G401.6 (cell line): ENCODE measurements around the gene PTGR2.
"Not testable (repeated sequence)": the region's sequence is repeated elsewhere in the genome, so short reads cannot be mapped to it uniquely, and the experiment has no call there.

ENCODE experiments used
- FAIRE-seq: peaks from 2 replicates; lab custom pipeline; 2012; peaks lifted over from hg19 to GRCh38; lab: Jason Lieb, UNC

Gene PTGR2

DNA sequence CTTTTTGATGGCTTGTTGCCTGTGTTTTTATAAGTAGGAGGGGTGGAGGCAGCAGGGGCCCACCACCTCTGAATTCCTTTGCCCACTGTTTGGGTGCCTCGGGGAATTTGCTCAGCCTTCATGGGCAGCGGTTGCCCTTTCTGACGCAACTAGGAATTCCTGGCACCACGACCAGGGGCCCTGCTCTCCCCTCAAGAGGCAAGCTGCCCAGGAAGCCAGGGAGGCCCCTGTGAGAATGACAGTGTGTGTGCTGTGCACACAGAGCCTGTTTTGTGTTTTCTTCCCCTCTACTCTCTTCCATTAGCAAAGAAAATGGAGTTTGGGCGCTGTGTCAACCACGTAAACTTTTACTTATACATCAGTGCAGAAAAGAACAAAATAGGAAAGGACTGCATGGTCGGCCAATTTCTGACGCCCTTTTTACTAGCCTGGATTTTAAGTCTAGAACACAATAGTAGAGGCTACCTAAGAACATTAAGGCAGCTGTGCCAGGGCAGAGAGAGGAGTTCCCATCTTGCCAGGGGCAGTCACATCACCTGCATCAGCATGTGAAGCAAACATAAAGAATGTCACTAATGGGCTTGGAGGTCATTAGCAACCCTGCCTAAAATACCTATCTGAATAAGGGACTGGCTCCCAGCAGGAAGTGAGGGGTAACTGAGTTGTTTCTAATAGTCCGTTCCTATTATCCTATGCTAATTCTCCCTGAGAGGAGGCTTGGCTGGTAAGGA lies 17.9 kb upstream of the PTGR2 start:
- FAIRE-seq: no peak

DNA sequence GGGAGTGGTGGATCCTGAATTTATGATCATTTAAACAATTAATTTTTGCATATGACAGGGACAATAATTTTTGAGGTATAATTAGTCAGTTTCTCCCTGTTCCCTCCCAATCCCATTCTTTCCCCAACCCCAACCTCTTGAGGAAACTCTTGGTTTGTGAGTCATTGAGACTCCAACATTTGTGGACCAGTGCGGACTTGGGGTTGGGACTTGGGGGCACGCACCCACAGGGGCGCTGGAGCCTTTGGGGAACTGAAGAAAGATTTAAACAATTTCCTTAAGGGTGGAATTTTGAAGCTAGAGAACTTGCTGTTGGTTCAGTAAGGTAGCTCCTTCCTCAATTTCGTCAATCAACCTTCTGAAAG lies 17.4 kb upstream of the PTGR2 start:
- no peak for FAIRE-seq

DNA sequence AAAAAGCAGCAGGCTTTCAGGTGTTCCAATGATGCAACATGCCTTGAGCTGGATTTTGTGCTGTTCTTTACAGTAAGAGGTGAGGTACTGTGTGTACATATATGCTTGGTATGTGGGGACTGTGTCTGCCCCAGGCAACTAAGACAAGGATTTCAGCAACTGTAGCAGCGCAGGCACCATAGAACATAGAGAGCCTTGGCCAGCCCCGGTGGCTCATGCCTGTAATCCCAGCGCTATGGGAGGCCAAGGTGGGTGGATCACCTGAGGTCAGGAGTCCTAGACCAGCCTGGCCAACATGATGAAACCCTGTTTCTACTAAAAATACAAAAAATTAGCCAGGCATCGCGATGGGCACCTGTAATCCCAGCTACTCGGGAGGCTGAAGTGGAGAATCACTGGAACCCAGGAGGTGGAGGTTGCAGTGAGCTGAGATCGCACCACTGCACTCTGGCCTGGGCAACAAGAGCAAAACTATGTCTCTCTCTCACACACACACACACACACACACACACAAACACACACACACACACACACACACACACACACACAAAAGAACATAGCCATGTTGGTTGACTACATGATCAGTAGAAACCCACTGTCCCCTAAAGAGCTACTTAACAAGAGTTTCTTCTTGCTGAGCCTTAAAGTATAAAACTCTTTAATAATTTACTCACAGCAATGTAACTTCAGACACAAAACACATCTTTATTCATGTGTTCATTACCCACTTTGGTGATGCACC lies 13.2 kb upstream of the PTGR2 start:
- FAIRE-seq: not testable (repeated sequence)

DNA sequence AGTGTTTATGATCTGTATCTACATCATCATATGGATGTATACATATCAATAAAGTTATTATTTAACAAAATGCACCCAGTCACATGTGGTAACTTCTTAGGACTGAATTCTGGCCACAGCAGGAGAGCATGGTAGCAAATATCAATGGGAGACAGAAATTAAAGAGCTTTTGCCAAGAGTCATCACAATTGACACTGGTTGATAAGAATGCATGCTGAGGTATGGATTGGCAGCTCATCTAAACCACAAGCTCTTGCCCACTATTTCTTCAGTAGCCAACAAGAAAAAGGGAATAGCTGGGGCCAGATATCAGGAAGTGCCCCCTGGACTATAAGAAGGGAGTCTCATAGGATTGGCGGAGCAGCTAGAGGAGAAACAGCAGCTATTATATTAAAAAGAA lies 9.4 kb upstream of the PTGR2 start:
- FAIRE-seq: no peak

DNA sequence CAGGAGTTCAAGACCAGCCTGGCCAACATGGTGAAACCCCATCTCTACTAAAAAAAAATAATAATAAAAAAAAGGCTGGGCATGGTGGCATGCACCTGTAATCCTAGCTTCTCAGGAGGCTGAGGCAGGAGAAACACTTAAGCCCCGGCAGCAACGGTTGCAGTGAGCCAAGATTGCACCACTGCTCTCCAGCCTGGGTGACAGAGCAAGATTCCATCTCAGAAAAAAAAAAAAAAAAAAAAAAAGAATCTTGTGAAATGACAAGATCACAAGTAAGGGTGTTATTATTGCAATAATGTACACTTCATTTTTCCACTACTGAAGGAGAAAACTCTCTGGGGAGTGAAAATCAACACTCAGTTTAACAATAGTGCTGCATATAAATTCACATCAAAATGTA lies 8.8 kb upstream of the PTGR2 start:
- FAIRE-seq: no peak

DNA sequence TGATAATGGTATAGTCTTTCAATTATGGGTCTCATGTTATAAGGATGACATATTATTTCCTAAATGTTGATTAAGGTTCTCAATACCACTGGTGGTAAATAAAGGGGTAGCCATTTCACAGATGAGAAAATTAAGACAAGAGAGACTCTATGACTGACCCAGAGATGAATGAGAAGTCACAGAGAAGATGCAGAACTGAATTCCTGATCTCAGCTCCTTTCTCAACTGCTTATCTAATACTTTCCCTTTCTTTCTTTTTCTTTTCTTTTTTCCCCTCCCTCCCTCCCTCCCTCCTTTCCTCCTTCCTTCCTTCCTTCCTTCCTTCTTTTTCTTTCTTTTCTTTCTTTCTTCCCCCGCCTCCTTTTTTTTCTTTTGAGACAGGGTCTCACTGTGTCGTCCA lies 8.3 kb upstream of the PTGR2 start:
- no peak for FAIRE-seq

DNA sequence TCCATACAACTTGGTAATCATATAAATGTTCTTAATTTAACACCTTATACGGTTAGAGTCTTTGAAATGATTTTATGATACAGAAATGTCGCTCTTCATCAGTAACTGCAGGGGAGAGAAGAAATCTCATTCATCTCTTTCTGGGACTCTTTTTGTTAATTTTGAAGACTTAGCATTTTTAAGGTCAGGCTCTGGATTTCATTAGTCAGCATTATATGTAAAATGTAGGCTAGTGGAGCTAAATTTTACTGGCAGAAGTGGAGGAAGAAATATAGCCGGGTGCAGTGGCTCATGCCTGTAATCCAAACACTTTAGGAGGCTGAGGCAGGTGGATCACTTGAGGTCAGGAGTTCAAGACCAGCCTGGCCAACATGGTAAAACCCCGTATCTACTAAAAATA lies 4.7 kb upstream of the PTGR2 start:
- FAIRE-seq: no peak

DNA sequence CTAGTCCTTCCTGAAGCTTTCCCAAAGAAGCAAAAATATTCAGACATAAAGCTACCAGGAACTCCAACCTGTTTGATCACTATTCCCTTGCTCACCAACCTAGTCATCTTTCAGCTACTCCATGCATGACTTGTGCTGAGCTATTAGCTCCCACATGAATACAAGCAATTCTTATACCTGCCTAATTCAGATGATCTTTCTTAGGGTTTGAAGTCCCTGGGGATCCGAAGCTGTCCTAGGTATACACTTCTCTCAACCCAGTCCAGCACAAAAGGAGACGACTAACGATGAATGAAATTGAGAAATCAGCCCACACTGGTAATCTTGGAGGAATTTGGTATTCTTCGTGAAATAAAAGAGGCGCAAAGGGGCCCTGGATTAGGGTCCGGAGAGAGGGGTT lies 631 bp upstream of the PTGR2 start:
- peak; percentile 34 for FAIRE-seq

DNA sequence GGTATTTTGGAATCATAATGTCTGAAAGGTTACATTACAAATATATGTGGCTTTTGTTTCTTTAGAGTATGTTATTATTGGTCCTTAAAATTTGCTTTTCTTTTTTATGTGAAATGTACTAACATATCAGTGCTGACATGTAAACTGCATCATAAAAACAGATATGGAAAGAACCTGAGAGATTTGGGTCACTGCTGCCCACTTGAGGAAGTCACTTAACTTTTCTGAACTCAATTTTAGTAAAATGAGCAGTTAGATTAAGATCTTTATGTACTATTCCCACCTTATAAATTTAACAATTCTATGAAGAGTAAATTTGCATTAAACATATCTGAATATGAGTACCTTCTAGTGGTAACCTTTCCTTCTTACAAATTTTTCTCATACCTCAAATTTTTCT lies 7.5 kb downstream of the PTGR2 start:
- FAIRE-seq: no peak

DNA sequence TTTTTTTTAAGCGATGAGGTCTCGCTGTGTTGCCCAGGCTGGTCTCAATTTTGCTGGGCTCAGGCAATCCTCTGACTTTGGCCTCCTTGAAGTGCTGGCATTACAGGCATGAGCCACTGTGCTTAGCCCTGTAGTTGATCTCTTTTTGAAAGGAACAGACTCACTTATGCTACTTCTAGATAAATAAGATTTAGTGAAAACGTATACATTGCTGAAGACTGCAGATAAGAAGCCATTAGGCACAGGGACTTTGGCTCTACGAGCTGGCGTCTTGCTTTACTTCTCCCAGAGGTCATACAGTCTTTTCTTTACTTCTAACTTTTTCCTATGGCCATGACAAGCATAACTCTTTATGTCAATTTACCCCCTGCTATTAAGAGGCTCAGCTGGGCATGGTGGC lies 9.4 kb downstream of the PTGR2 start:
- no peak for FAIRE-seq

DNA sequence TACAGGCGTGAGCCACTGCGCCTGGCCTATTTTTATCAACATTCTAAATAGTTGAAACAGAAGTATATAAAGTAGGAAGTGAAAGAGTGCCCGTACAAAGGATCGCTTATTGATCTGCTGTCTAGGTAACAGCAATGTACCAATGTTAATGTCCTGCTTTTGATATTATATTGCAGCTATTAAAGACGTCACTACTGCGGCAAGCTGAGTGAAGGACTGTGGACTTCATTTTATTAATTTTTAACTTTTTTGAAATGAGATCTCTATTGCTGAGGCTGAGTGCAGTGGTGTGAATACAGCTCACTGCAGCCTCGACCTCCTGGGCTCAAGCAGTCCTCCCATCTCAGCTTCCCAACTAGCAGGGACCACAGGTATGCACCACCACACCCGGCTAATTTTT lies 10.8 kb downstream of the PTGR2 start:
- FAIRE-seq: no peak

DNA sequence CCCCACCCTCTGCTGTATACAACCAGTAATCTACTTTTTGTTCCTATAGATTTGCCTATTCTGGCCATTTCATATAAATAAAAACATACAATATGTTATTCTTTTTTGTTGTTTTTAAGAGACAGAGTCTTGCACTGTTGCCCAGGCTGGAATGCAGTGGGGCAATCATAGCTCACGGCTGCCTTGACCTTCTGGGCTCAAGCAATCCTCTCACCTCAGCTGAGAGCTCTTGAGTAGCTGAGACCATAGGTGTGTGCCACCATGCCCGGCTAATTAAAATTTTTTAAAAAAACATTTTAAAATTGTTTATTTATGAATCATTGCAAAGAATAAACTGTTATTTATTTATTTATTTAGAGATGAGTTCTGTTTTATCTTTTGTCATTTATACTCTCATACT lies 11.6 kb downstream of the PTGR2 start:
- no peak for FAIRE-seq

DNA sequence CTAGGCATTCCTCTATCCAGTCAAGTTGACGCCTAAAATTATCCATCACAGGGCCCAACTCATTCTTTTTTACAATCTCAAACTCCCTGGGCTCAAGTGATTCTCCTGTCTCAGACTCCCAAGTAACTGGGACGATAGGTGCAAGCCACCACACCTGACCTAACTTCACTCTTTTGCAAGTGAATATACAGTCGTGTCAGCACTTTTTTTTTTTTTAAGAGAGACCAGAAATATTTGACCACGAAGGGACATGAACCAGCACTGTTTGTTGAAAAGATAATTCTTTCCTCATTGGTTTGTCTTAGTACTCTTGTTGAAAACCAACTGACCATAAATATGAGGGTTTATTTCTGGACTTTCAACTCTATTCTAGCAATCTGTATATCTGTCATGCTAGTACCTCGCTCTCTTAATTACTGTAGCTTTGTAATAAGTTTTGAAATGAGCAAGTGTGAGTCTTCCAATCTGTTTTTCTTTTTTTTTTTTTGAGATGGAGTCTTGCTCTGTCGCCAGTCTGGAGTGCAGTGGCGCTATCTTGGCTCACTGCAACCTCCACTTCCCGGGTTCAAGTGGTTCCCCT lies 14.0 kb downstream of the PTGR2 start:
- FAIRE-seq: no peak

DNA sequence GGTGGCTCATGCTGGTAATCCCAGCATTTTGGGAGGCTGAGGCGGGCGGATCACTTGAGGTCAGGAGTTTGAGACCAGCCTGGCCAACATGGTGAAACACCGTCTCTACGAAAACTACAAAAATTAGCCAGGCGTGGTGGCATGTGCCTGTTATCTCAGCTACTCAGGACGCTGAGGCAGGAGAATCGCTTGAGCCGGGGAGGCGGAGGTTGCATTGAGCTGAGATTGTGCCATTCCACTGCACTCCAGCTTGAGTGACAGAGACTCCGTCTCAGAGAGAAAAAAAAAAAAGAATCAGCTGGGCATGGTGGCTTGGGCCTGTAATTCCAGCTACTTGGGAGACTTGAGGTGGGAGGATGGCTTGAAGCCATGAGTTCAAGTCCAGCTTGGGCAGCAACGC lies 18.1 kb downstream of the PTGR2 start:
- not testable (repeated sequence) for FAIRE-seq

DNA sequence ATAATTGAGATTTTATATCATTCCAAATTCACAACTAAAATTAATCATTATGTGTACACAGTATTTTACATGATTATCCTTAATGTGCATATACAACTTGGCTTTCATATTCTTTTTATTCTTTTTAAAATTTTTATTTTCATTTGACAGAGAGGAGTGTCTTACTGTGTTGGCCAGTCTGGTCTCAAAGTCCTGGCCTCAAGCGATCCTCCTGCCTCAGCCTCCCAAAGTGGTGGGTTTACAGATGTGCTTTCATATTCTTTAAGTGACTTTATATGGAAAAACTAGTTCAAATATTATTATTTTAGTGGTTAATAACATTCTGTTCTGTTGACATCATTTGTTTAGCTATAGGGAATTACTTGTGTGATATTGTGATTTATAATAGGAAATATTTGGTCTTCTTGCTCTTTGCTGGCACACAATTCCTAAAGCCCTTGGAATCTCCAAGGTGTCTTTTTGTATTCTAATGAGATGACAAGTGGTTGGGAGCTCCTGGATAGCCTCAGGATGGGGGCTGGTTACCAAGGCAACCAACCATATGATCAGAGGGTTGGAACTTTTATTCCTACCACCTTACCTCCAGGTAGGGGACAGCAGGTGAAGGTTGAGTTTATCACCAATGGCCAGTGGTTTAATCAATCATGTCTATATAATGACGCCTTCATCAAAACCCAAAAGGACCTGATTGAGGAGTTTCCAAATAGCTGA lies 19.0 kb downstream of the PTGR2 start:
- FAIRE-seq: no peak

DNA sequence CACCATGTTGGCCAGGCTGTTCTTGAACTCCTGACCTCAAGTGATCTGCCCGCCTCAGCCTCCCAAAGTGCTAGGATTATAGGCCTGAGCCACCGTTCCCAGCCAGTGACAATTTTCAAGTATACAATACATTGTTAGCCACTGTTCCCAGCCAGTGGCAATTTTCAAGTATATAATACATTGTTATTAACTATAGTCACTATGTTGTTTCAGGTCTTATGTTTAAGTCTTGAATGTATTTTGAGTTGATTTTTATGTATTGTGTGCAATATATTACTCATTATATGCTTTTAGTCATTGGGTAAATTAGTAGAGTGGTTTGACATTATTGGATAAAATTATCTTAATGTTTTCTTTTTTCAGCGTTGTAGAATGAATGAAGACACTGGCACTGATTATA lies 22.0 kb downstream of the PTGR2 start:
- no peak for FAIRE-seq

DNA sequence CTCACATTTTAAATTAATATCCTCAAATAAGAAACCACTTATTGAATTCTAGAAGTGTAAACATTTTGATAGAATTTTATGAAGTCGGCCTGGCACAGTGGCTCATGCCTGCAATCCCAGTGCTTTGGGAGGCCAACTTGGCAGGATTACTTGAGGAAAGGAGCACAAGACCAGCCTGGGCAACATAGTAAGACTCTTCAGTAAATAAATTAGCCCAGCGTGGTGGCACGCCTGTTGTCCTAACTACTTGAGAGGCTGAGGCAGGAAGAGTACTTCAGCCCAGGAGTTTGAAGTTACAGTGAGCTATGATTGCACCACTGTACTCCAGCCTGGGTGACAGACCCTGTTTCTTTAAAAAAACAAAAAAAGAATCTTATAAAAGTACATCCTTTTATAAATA lies 26.2 kb downstream of the PTGR2 start:
- no peak for FAIRE-seq

DNA sequence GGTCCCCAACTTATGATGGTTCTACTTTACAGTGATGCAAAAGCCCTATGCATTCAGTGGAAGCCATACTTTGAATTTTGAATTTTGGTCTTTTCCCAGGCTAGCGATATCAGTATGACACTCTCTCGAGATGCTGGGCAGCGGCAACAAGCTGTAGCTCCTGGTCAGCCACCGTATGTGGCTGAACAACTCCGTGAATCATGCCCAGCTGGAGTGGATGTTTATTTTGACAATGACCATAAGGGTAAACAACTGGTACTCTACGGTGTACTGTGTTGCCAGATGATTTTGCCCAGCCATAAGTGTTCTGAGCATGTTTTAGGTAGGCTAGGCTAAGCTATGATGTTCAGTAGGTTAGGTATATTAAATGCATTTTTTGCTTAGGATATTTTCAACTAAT lies 26.8 kb downstream of the PTGR2 start:
- no peak for FAIRE-seq

DNA sequence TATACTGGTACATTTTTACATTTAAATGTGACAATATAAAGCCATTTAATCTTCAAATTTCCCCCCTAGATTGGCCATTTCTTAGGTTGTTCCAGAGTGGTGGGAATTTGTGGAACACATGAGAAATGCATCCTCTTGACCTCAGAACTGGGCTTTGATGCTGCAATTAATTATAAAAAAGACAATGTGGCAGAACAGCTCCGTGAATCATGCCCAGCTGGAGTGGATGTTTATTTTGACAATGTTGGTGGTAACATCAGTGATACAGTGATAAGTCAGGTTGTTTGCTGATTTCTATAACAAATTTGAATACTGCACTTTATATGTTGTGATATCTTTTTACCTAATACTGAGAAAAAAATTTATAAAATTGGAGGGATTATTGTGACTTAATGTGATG lies 27.4 kb downstream of the PTGR2 start:
- FAIRE-seq: no peak

DNA sequence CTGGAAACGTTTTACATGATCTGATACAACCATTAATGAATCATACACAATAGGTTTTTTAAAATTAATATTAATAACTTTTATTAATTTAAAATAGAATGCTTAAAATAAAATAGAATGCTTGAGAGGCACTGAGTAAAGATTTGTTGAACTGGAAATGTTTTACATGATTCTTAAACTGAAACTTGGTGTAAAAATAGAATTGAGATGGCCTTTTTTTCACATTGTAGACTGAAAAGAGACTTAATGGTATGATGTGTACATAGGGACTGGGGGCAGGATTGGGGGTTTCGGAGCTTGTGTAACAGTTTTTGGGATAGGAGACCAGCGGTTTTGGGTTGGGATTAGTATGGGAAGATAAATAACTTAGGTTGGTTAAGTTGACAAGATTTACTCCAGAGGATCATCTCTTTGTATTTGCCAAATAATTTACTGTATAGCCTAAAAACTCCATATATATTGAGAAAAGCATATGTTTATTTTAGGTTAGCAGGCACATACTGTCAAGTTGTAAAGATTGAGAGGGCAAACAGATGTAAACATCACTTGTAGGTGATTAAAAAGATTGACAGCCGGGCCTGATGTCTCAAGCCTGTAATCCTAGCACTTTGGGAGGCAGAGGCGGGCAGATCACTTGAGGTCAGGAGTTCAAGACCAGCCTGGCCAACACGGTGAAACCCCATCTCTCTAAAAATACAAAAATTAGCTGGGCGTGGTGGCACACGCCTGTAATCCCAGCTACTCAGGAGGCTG lies 33.0 kb downstream of the PTGR2 start:
- FAIRE-seq: peak; percentile 89

DNA sequence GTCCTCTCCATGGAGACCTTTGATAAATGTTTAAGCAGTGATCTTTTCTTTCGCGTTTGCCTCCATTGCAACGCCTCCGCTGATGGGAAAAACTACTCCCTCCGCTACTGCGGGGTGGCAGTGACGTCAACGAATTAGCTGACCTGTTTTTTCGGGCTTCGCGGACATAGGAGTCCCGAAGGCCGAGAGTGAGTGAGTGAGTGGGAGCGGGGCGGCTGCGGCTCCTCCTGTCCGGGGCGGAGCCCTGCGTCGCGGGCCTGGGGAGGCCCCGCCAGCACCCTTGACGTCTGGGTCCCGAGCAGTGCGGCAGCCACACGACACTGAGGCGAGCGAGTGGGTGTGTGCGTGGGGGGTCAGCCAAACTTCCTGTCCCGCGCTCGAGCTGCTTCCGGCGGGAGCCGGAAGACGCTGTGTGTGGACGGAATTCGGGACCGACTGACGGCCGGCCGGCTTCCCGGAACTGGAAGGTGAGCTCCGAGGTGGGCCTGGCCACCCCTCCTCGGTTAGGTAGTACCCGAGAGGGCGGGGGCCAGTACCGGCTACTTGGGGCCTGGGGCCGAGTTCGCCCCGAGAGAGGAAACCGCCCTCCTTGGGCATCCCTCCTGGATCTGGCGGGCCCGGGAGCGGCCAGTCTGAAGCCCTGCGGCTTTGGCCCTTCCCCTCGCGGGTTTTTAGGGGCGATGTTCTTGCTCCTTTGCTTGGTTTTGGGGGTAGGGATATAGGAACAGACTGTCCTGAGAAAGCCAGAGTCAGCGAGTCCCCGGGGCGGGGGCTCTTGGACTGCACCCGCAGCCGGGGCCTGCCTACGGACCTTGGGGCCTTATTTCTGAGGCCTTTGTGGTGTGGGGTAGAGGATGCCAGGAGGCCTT lies 35.1 kb downstream of the PTGR2 start, which contains the start of gene ZNF410:
Gene ZNF410 (plus strand): TSS at position 411 of the 869 bp plus-strand sequence. CDS start 5,317 bp downstream, outside the sequence.
- peak; percentile 96 for FAIRE-seq

DNA sequence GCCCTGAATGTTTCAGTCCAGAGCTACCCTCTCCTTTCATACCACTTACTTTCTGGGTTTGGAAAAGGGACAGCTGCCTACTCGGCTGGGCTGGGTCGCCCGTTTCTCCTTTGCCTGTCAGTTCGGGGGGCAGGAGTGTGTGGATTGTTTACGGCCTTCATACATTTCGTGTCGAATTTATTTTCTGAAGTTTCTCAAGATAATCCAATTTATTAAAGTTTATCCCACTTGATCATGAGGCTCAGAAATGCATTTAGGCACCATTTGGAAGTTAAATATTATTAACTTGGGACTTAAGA lies 35.6 kb downstream of the PTGR2 start:
- FAIRE-seq: no peak
